MM.1S (cell line): Measurements from ENCODE around the gene TTLL9.

Experiments
- DNase-seq: peaks from one replicate; pipeline ENCODE4 v3.0.0-alpha.2; 2015
- H2AFZ ChIP-seq: fragments of 300-600 bp; sonication (generic); 2 replicates; pipeline ENCODE4 v1.6.0; 2016; ENCODE audit warnings: antibody characterized with exemption, low read length
- H3F3A ChIP-seq: fragments of 300-600 bp; sonication (generic); 2 replicates; pipeline ENCODE4 v1.6.1; 2016; ENCODE audit warnings: mild to moderate bottlenecking, antibody characterized with exemption, low read length, moderate library complexity, mixed read lengths; ENCODE audit not compliant: insufficient read depth
- H3K27ac ChIP-seq: fragments of 300-600 bp; sonication (generic); 2 replicates; pipeline ENCODE4 v1.5.1; 2016; ENCODE audit warnings: mild to moderate bottlenecking, low read length
- H3K27me3 ChIP-seq: fragments of 300-600 bp; sonication (generic); replicated peaks from 2 replicates; pipeline ENCODE4 v1.6.0; 2016; ENCODE audit warnings: low read length; ENCODE audit not compliant: insufficient read depth
- H3K36me3 ChIP-seq: fragments of 300-600 bp; sonication (generic); replicated peaks from 2 replicates; pipeline ENCODE4 v1.6.1; 2016; ENCODE audit warnings: mild to moderate bottlenecking, low read length, mixed read lengths; ENCODE audit not compliant: insufficient read depth
- H3K4me1 ChIP-seq: fragments of 300-600 bp; sonication (generic); 2 replicates; pipeline ENCODE4 v1.6.1; 2016; ENCODE audit warnings: low read length, mixed read lengths
- H3K4me2 ChIP-seq: fragments of 300-600 bp; sonication (generic); 2 replicates; pipeline ENCODE4 v1.6.0; 2016; ENCODE audit warnings: low read depth, low read length
- H3K4me3 ChIP-seq: fragments of 300-600 bp; sonication (generic); 2 replicates; pipeline ENCODE4 v1.5.1; 2016; ENCODE audit warnings: low read length, mixed read lengths
- H3K79me2 ChIP-seq: fragments of 300-600 bp; sonication (generic); 2 replicates; pipeline ENCODE4 v1.6.1; 2016; ENCODE audit warnings: mixed run types, low read length, mixed read lengths
- H3K9ac ChIP-seq: fragments of 300-600 bp; sonication (generic); 2 replicates; pipeline ENCODE4 v1.6.1; 2016; ENCODE audit warnings: low read length, mixed read lengths
- H3K9me2 ChIP-seq: fragments of 300-600 bp; sonication (generic); replicated peaks from 2 replicates; pipeline ENCODE4 v1.6.1; 2016; ENCODE audit warnings: mild to moderate bottlenecking, low read length, mixed read lengths; ENCODE audit not compliant: insufficient read depth
- H3K9me3 ChIP-seq: fragments of 300-600 bp; sonication (generic); replicated peaks from 2 replicates; pipeline ENCODE4 v1.6.1; 2016; ENCODE audit warnings: mild to moderate bottlenecking, low read length, mixed read lengths; ENCODE audit not compliant: insufficient read depth
- H4K20me1 ChIP-seq: fragments of 300-600 bp; sonication (generic); 2 replicates; pipeline ENCODE4 v1.6.1; 2016; ENCODE audit warnings: mild to moderate bottlenecking, low read length, moderate library complexity, mixed read lengths; ENCODE audit not compliant: insufficient read depth
- CTCF ChIP-seq: fragments of 300-600 bp; sonication (generic); IDR thresholded peaks from 2 replicates; pipeline ENCODE4 v1.5.1; 2016; ENCODE audit warnings: antibody characterized with exemption, low read length, mixed read lengths
- EZH2 ChIP-seq: fragments of 300-600 bp; sonication (generic); optimal IDR thresholded peaks from 2 replicates; pipeline ENCODE3; 2017; ENCODE audit warnings: low read depth, mild to moderate bottlenecking, antibody characterized with exemption, low read length, mixed read lengths
- EZH2phosphoT487 ChIP-seq: fragments of 300-600 bp; sonication (generic); IDR thresholded peaks from 2 replicates; pipeline ENCODE4 v1.6.1; 2018; ENCODE audit warnings: antibody characterized with exemption, low read length

The TTLL9 gene

GRCh38 chr20:31879143-31879987 is 8.9 kb downstream of the TTLL9 start:
- Histone ChIP-seq H3K36me3 (no peaks in the 10 kb centered on the region), H3K9ac (no peak overlapping the region; the same call in 1 of the 2 replicates), H3K79me2 (no peaks in the 10 kb centered on the region), H2AFZ (peak overlapping the region; percentile 81), H3K4me2 (peak overlapping the region; percentile 85), H3K4me1 (no peaks in the 10 kb centered on the region), H3K4me3 (peak overlapping the region; percentile 60), H4K20me1 (no peaks in the 10 kb centered on the region), H3K9me2 (no peaks in the 10 kb centered on the region), H3K9me3 (no peaks in the 10 kb centered on the region), H3K27ac (no peak overlapping the region), H3K27me3 (peaks cover 75% of the 10 kb centered on the region), H3F3A (no peaks in the 10 kb centered on the region)
- TF ChIP-seq EZH2, result no peak
- TF ChIP-seq CTCF, result no peak
- no peak for TF ChIP-seq EZH2phosphoT487
- DNase-seq, result peak; percentile 73

DNA sequence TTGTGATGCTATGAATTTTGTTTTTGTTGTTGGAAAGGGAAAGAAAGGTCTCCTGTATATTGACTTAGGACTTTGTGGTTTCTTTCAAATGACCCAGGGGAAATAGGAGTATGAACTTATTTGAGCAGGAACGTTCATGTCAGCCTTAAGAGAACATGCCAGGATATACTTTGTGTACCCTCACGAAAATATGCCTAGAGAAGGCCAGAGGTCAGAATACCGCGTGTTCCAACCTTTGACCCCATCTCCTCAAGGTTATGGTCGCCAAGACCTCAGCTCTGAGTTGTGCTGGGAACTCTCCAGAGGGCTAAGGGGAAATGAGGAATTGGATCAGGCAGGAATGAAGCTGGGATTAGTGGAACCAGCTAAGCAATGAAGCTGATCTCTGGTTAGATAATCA is 11.5 kb downstream of the TTLL9 start:
- no peak overlapping the region for H3K4me3 ChIP-seq
- DNase-seq, result no peak
- H3K27me3 ChIP-seq, result peaks cover 68% of the 10 kb centered on the region
- H4K20me1 ChIP-seq, result no peaks in the 10 kb centered on the region
- no peak overlapping the region for H2AFZ ChIP-seq
- H3K9ac ChIP-seq, result no peak overlapping the region
- no peaks in the 10 kb centered on the region for H3K4me1 ChIP-seq
- TF ChIP-seq CTCF (no peak), EZH2 (no peak), EZH2phosphoT487 (no peak)
- no peaks in the 10 kb centered on the region for H3F3A ChIP-seq
- H3K79me2 ChIP-seq, result no peaks in the 10 kb centered on the region
- no peaks in the 10 kb centered on the region for H3K9me2 ChIP-seq
- no peak overlapping the region for H3K4me2 ChIP-seq
- no peaks in the 10 kb centered on the region for H3K9me3 ChIP-seq
- H3K27ac ChIP-seq, result no peak overlapping the region
- no peaks in the 10 kb centered on the region for H3K36me3 ChIP-seq

- Histone ChIP-seq H3K9me2 (no peaks in the 10 kb centered on the region), H3K27ac (no peak overlapping the region), H3K9me3 (no peaks in the 10 kb centered on the region), H3K79me2 (no peaks in the 10 kb centered on the region), H3K36me3 (no peaks in the 10 kb centered on the region), H3K4me2 (no peak overlapping the region), H2AFZ (no peak overlapping the region), H3K4me3 (no peak overlapping the region), H3K4me1 (no peaks in the 10 kb centered on the region), H3K27me3 (peaks cover 55% of the 10 kb centered on the region), H3F3A (no peaks in the 10 kb centered on the region), H3K9ac (no peak overlapping the region), H4K20me1 (no peaks in the 10 kb centered on the region)
- no peak for TF ChIP-seq EZH2
- DNase-seq, result no peak
Observed at GRCh38 chr20:31883829-31884228, 13.4 kb downstream of the TTLL9 start.

DNA sequence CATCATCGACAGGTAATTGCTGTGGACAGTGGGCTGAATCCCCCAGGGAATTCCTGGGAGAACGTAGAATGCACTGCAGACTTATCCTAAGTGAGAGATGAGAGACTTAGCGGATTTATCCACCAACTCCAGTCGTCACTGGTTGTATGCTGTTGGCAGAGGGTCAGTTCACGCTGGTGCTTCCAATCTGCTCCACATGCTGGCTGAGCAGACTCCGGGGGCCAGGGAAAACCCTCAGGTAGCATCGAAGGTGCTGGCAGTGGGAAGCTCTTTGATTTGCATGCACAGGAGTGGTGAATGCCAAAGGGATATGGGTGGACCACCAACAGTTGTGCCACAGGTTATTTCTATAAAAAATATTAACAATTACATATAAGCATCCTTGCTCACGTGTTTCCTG is 20.2 kb downstream of the TTLL9 start:
- no peaks in the 10 kb centered on the region for H3K4me1 ChIP-seq
- H3K27ac ChIP-seq, result no peak overlapping the region
- no peak for TF ChIP-seq EZH2
- no peak for DNase-seq
- no peaks in the 10 kb centered on the region for H3K9me2 ChIP-seq
- no peaks in the 10 kb centered on the region for H3F3A ChIP-seq
- no peak overlapping the region for H2AFZ ChIP-seq
- H3K9me3 ChIP-seq, result no peaks in the 10 kb centered on the region
- H3K4me2 ChIP-seq, result no peak overlapping the region
- H3K79me2 ChIP-seq, result no peaks in the 10 kb centered on the region
- peaks cover 24% of the 10 kb centered on the region for H3K27me3 ChIP-seq
- no peaks in the 10 kb centered on the region for H4K20me1 ChIP-seq
- no peak overlapping the region for H3K9ac ChIP-seq
- H3K4me3 ChIP-seq, result no peak overlapping the region
- no peaks in the 10 kb centered on the region for H3K36me3 ChIP-seq
